AG04449 (cell line): ENCODE results near the gene KRT78.

Experiments
- CTCF ChIA-PET: fragments of 350-600 bp; formaldehyde crosslinking; extraction: SDS; loops from one replicate; lab custom pipeline; 2021; ENCODE audit warnings: antibody characterized with exemption; lab: Yijun Ruan, JAX
- POLR2A ChIA-PET: fragments of 400-600, 350-600 bp; formaldehyde crosslinking; extraction: SDS; loops from one replicate; lab custom pipeline; 2020; ENCODE audit warnings: antibody characterized with exemption, inconsistent platforms; lab: Yijun Ruan, JAX
- DNase-seq: peaks from one replicate; pipeline ENCODE4 v3.0.0-alpha.2; 2010; ENCODE audit warnings: low read depth, low spot score
- H3K4me3 ChIP-seq: 2 replicates; pipeline ENCODE4 v1.5.1; 2011; ENCODE audit warnings: low read depth, mild to moderate bottlenecking, control low read depth, low read length
- TF ChIP-seq, protein P1 (sequence below): IDR thresholded peaks from one replicate; pipeline ENCODE4 v1.5.1; 2011; ENCODE audit warnings: mild to moderate bottlenecking, moderate library complexity, low read length, control low read depth, inconsistent platforms; ENCODE audit not compliant: insufficient read depth; ENCODE audit errors: missing control alignments

The KRT78 gene

DNA sequence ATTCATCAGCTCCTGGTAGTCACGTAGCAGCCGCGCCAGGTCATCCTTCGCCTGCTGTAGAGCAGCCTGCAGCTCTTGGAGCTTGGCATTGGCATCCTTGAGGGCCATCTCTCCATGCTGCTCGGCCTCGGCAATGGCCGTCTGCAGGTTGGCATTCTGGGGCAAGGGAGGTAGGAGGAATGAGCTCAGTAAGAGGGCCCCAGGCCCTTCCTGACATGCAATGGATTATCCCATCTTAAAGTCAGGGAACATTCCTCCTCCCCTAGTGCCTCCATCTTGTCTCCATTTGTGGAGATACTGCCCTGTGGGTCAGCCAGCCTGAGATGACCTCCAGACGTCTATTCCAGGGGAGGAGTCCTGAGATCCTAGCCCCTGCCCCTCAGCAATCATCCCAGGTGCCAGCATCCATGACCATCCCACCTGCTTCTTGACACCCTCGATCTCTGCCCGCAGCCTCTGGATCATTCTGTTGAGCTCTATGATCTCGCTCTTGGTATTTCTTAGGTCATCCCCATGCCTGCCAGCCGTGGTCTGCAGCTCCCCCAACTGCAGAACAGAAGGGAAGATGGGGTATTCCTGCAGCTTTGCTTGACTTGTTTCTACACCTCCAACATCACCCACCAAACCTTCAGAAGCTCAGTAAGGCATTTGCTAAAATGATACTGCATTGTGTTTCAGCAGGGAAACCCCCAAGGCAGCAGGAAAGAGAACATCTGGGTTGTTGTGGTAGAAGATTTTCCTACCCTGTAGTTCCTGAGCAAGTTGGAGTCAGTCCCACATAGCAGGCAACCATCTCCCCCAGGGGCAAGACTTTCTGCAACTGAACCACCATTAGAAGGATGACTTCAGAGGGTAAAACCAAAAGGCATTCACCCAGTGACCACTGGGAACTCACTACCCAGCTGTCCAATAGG is 57.3 kb downstream of the KRT78 start:
- TF ChIP-seq, protein P1, sequence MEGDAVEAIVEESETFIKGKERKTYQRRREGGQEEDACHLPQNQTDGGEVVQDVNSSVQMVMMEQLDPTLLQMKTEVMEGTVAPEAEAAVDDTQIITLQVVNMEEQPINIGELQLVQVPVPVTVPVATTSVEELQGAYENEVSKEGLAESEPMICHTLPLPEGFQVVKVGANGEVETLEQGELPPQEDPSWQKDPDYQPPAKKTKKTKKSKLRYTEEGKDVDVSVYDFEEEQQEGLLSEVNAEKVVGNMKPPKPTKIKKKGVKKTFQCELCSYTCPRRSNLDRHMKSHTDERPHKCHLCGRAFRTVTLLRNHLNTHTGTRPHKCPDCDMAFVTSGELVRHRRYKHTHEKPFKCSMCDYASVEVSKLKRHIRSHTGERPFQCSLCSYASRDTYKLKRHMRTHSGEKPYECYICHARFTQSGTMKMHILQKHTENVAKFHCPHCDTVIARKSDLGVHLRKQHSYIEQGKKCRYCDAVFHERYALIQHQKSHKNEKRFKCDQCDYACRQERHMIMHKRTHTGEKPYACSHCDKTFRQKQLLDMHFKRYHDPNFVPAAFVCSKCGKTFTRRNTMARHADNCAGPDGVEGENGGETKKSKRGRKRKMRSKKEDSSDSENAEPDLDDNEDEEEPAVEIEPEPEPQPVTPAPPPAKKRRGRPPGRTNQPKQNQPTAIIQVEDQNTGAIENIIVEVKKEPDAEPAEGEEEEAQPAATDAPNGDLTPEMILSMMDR: no peak
- H3K4me3 ChIP-seq: no peak overlapping the region
- POLR2A ChIA-PET: no interaction called here
- CTCF ChIA-PET: interaction anchor here (0.6 kb wide), 1 partner anchor 50 kb away, joined by 3 read pairs; no protein-coding TSS in a partner anchor
- no peak for DNase-seq

DNA sequence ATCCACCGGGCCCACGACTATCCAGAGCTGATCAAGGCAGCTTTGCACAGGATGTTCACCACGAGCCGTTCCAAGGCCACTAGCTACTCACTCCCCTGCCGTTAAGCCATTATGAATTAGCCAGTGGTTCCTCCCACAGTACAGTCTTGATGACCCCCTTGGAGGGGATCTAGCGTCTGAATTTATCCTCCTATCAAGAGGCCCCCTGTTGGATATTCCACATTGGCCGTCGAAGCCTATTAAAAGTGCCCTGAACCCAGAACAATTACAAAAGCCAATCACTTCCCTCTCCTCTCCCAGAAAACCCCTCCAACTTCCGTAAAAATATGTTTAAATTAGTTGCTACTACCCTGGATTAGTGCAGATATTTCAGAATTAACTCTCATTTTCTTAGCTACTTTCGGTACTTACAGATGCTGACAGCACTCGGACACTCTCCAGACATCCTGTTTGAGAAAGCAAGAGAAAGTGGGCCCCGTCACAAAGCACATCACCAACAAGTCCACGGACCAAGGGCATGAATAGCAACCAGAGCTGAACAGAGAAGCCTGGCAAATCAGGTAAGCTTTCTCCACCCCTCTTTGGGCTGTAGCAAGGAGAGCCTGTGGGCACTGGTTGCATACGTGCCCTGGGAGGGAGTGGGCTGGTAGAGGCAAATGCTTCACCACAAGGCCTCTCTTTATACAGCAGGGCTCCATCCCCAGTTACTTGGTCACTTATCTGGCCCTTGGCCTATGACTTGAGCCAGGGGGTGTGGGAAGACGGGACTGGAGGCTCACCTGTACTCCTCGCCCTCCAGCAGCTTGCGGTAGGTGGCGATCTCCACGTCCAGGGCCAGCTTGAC is 58.1 kb downstream of the KRT78 start:
- no peak for DNase-seq
- POLR2A ChIA-PET: no interaction called here
- CTCF ChIA-PET: interaction anchor here (1.2 kb wide), 1 partner anchor 15 kb away, joined by 6 read pairs; no protein-coding TSS in a partner anchor
- TF ChIP-seq, protein P1: no peak
- H3K4me3 ChIP-seq: no peak overlapping the region

GRCh38 chr12:52789637-52790426 is 59.0 kb downstream of the KRT78 start:
- POLR2A ChIA-PET: no interaction called here
- TF ChIP-seq, protein P1: no peak

DNA sequence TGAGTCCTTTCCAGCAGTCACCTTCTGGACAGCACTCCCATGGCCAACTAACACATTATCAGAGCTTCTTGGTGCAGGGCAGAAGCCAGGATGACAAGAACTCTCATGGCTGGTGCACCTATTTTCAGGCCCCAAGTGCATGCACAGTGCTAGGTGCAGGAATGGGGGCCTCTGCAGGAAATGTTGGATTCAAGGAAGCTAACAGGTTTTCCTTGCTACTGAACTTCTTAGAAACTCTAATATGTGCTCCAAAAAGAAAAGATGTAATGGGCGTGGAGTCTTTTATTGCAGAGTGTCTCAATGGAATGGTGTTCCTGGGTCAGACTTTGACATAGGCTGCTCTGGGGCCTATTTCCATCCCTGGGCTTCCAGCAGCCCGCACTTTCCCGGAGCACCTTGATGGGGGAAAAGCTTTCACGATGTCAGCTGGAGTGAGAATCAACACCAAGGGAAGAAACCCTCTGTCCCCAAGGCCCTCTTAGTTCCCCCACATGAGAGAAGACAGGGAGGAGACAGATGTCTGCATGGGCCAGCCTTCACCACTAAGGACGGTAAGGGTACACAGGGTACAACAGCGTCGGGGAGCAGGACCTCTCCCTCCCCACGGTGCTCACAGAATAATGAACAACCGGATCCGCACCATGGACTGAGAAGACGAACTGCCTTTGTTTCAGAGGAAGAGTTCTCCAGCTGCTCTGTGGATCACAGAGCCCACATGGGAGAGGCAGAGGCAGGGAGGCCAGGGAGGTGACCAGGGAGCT is 59.7 kb downstream of the KRT78 start:
- CTCF ChIA-PET: interaction anchor here (0.8 kb wide), 1 partner anchor 31 kb away, joined by 3 read pairs; no protein-coding TSS in a partner anchor
- TF ChIP-seq, protein P1: no peak
- POLR2A ChIA-PET: interaction anchor here (0.6 kb wide), 1 partner anchor 12 kb away, joined by 3 read pairs; no protein-coding TSS in a partner anchor
- no peak overlapping the region for H3K4me3 ChIP-seq
- DNase-seq: no peak

More at GRCh38 chr12:52789637-52790426, 59.0 kb downstream of the KRT78 start:
- no peak overlapping the region for H3K4me3 ChIP-seq
- CTCF ChIA-PET: interaction anchor here (1.2 kb wide), 1 partner anchor 14 kb away, joined by 6 read pairs; no protein-coding TSS in a partner anchor
- no peak for DNase-seq

GRCh38 chr12:52788192-52788875 is 60.5 kb downstream of the KRT78 start:
- no peak overlapping the region for H3K4me3 ChIP-seq
- no peak for DNase-seq
- POLR2A ChIA-PET: interaction anchor here (0.6 kb wide), 1 partner anchor 13 kb away, joined by 3 read pairs; no protein-coding TSS in a partner anchor
- TF ChIP-seq, protein P1: no peak
- CTCF ChIA-PET: interaction anchor here (0.8 kb wide), 1 partner anchor 31 kb away, joined by 3 read pairs; no protein-coding TSS in a partner anchor
